Stromal cell of bone marrow (primary cell): ENCODE data around the gene WASF2.
"Not testable (repeated sequence)": the region's sequence is repeated elsewhere in the genome, so short reads cannot be mapped to it uniquely, and the experiment has no call there.

ENCODE experiments used
- DNase-seq: peaks from one replicate; pipeline ENCODE4 v3.0.0-alpha.2; 2012; ENCODE audit warnings: low read depth

Gene WASF2

GRCh38 chr1:27418326-27419185 lies 71.4 kb downstream of the WASF2 start:
- DNase-seq = peak; percentile 95

- no peak for DNase-seq
Observed at GRCh38 chr1:27417713-27418112, 72.3 kb downstream of the WASF2 start.

GRCh38 chr1:27416387-27417111 lies 73.4 kb downstream of the WASF2 start:
- DNase-seq = peak; percentile 57

- no peak for DNase-seq
Observed at GRCh38 chr1:27414091-27414490, 75.9 kb downstream of the WASF2 start.

GRCh38 chr1:27413004-27413403 lies 77.0 kb downstream of the WASF2 start:
- no peak for DNase-seq

GRCh38 chr1:27412502-27412901 lies 77.5 kb downstream of the WASF2 start:
- DNase-seq = no peak

GRCh38 chr1:27410709-27411108 lies 79.3 kb downstream of the WASF2 start:
- DNase-seq = no peak

GRCh38 chr1:27409669-27410068 lies 80.3 kb downstream of the WASF2 start:
- no peak for DNase-seq

- DNase-seq = no peak
Observed at GRCh38 chr1:27408151-27408550, 81.8 kb downstream of the WASF2 start.

- not testable (repeated sequence) for DNase-seq
Observed at GRCh38 chr1:27406791-27407190, 83.2 kb downstream of the WASF2 start.

GRCh38 chr1:27406362-27406680 lies 83.6 kb downstream of the WASF2 start:
- no peak for DNase-seq

GRCh38 chr1:27405598-27406361 lies 84.2 kb downstream of the WASF2 start:
- DNase-seq = not testable (repeated sequence)

GRCh38 chr1:27405074-27405473 lies 84.9 kb downstream of the WASF2 start:
- peak; percentile 73 for DNase-seq

GRCh38 chr1:27403931-27404330 lies 86.0 kb downstream of the WASF2 start:
- no peak for DNase-seq

- DNase-seq = peak; percentile 75
Observed at GRCh38 chr1:27403065-27403726, 86.8 kb downstream of the WASF2 start.

GRCh38 chr1:27402349-27402754 lies 87.6 kb downstream of the WASF2 start:
- peak; percentile 48 for DNase-seq

GRCh38 chr1:27400963-27401341 lies 89.0 kb downstream of the WASF2 start:
- DNase-seq = no peak

- no peak for DNase-seq
Observed at GRCh38 chr1:27400082-27400962, 89.6 kb downstream of the WASF2 start.

- no peak for DNase-seq
Observed at GRCh38 chr1:27399251-27400025, 90.5 kb downstream of the WASF2 start.

- no peak for DNase-seq
Observed at GRCh38 chr1:27398405-27399149, 91.4 kb downstream of the WASF2 start.
